IMR-90 (cell line): ENCODE results near the gene NKIRAS1. TPM values are rescaled to one million over a fixed set of nuclear protein-coding genes. Genes with fewer than 3 reads are reported as not detected.

Source experiments
- ATAC-seq: fragments of 200-7000 bp; cut with Tn5 transposase; 2 replicates; pipeline ENCODE4 v1.9.1; 2020; ENCODE audit warnings: low read depth, mild to moderate bottlenecking, moderate library complexity
- BruUV-seq: library from RNA; stranded (reverse); fragments of 400-500 nt; replicated peaks from 2 replicates; lab custom pipeline; 2021; lab: Mats Ljungman, UMichigan
- CTCF ChIA-PET: fragments of 300-600 bp; formaldehyde crosslinking; extraction: SDS; loops from one replicate; lab custom pipeline; 2021; ENCODE audit warnings: antibody characterized with exemption; lab: Yijun Ruan, JAX
- POLR2A ChIA-PET: fragments of 300-600 bp; sonication (Branson Sonifier 250); formaldehyde crosslinking; loops from one replicate; lab custom pipeline; 2022; ENCODE audit warnings: antibody characterized with exemption; ENCODE audit not compliant: unreplicated experiment; lab: Charles Lee
- DNase-seq: peaks from one replicate; pipeline ENCODE4 v3.0.0; 2013
- H2AFZ ChIP-seq: replicated peaks from 2 replicates; pipeline ENCODE3; 2013; ENCODE audit warnings: low read length, mild to moderate bottlenecking; ENCODE audit not compliant: poor library complexity
- H2AK5ac ChIP-seq: 2 replicates; pipeline ENCODE4 v1.6.1; 2013; ENCODE audit warnings: low read depth, low read length, inconsistent platforms
- H2AK9ac ChIP-seq: replicated peaks from 2 replicates; pipeline ENCODE3; 2013; ENCODE audit warnings: mild to moderate bottlenecking, low read depth, low read length, moderate library complexity; ENCODE audit not compliant: poor library complexity
- H2BK120ac ChIP-seq: 2 replicates; pipeline ENCODE4 v1.6.1; 2013; ENCODE audit warnings: low read depth, low read length, inconsistent platforms
- H2BK15ac ChIP-seq: 3 replicates; pipeline ENCODE4 v1.6.1; 2013; ENCODE audit warnings: low read depth, low read length, inconsistent platforms
- H2BK20ac ChIP-seq: 2 replicates; pipeline ENCODE4 v1.6.1; 2013; ENCODE audit warnings: low read depth, mild to moderate bottlenecking, inconsistent platforms, low read length, moderate library complexity
- H2BK5ac ChIP-seq: 2 replicates; pipeline ENCODE4 v1.6.1; 2013; ENCODE audit warnings: mild to moderate bottlenecking, low read depth, low read length, inconsistent platforms; ENCODE audit not compliant: poor library complexity, severe bottlenecking
- H3K14ac ChIP-seq: replicated peaks from 2 replicates; pipeline ENCODE4 v1.6.1; 2013; ENCODE audit warnings: low read depth, low read length, inconsistent platforms
- H3K18ac ChIP-seq: 2 replicates; pipeline ENCODE4 v1.6.1; 2013; ENCODE audit warnings: low read depth, low read length, control low read depth
- H3K23ac ChIP-seq: 2 replicates; pipeline ENCODE4 v1.6.1; 2013; ENCODE audit warnings: low read depth, low read length, inconsistent platforms
- H3K27ac ChIP-seq: 2 replicates; pipeline ENCODE4 v1.5.1; 2013; ENCODE audit warnings: mild to moderate bottlenecking, control low read depth, low read length; ENCODE audit not compliant: insufficient read depth
- H3K27me3 ChIP-seq: 2 replicates; pipeline ENCODE4 v1.6.1; 2013; ENCODE audit warnings: low read length; ENCODE audit not compliant: control insufficient read depth, insufficient read depth
- H3K36me3 ChIP-seq: 2 replicates; pipeline ENCODE4 v1.6.1; 2013; ENCODE audit warnings: low read length, mixed read lengths; ENCODE audit not compliant: control insufficient read depth, insufficient read depth
- H3K4ac ChIP-seq: 2 replicates; pipeline ENCODE4 v1.6.1; 2013; ENCODE audit warnings: low read depth, low read length, inconsistent platforms
- H3K4me1 ChIP-seq: 2 replicates; pipeline ENCODE4 v1.6.1; 2013; ENCODE audit warnings: low read length, mixed read lengths; ENCODE audit not compliant: control insufficient read depth, insufficient read depth
- H3K4me2 ChIP-seq: 2 replicates; pipeline ENCODE4 v1.6.1; 2013; ENCODE audit warnings: low read depth, mild to moderate bottlenecking, control low read depth, low read length, moderate library complexity
- H3K4me3 ChIP-seq: 2 replicates; pipeline ENCODE4 v1.5.1; 2013; ENCODE audit warnings: low read depth, mild to moderate bottlenecking, control low read depth, low read length, moderate library complexity; ENCODE audit not compliant: insufficient read depth
- H3K56ac ChIP-seq: 2 replicates; pipeline ENCODE4 v1.6.1; 2013; ENCODE audit warnings: low read length, inconsistent platforms; ENCODE audit not compliant: insufficient read depth; ENCODE audit errors: extremely low read depth
- H3K79me1 ChIP-seq, 2 experiments: 2 replicates each; pipeline ENCODE4 v1.6.1; 2013; ENCODE audit warnings: low read length in 2 of 2, inconsistent platforms in 1 of 2, low read depth in 1 of 2
- H3K9ac ChIP-seq: 2 replicates; pipeline ENCODE4 v1.6.1; 2013; ENCODE audit warnings: low read depth, low read length, control low read depth
- H3K9me1 ChIP-seq: 2 replicates; pipeline ENCODE4 v1.6.1; 2013; ENCODE audit warnings: low read length, inconsistent platforms; ENCODE audit not compliant: insufficient read depth
- H3K9me3 ChIP-seq: 2 replicates; pipeline ENCODE4 v1.6.1; 2013; ENCODE audit warnings: low read length; ENCODE audit not compliant: control insufficient read depth, insufficient read depth
- H4K20me1 ChIP-seq: 2 replicates; pipeline ENCODE4 v1.6.1; 2013; ENCODE audit warnings: low read length, inconsistent platforms; ENCODE audit not compliant: insufficient read depth
- H4K5ac ChIP-seq: 2 replicates; pipeline ENCODE4 v1.6.1; 2013; ENCODE audit warnings: mild to moderate bottlenecking, low read depth, low read length, control low read depth
- H4K8ac ChIP-seq, 2 experiments: 2 replicates each; pipeline ENCODE4 v1.6.1; 2013; ENCODE audit warnings: low read depth in 2 of 2, low read length in 2 of 2, control low read depth in 1 of 2, inconsistent platforms in 1 of 2
- H4K91ac ChIP-seq: 2 replicates; pipeline ENCODE4 v1.6.1; 2013; ENCODE audit warnings: low read depth, low read length, inconsistent platforms; ENCODE audit not compliant: insufficient read depth
- CTCF ChIP-seq: conservative IDR thresholded peaks from 2 replicates; pipeline ENCODE4 v1.5.1; 2012; ENCODE audit warnings: mild to moderate bottlenecking, low read depth, low read length, improper control_type of control experiment
- SMC3 ChIP-seq: fragments of 150-350 bp; IDR thresholded peaks from 2 replicates; pipeline ENCODE4 v1.6.1; 2016; ENCODE audit warnings: low read depth, mild to moderate bottlenecking, antibody characterized with exemption, low read length, moderate library complexity
- WGBS, 2 experiments: methylation state at CpG; one replicate each; pipeline versions ENCODE4 v1.1.5 to v1.1.7; 2013; ENCODE audit warnings: missing lambda C conversion rate in 2 of 2; ENCODE audit not compliant: insufficient read length in 1 of 2; ENCODE audit errors: extremely low coverage in 2 of 2; 5-methylcytosine and 5-hydroxymethylcytosine counted together
- dilution Hi-C: fragments of 300-500 bp; cut with HindIII; formaldehyde crosslinking; loops from one replicate; pipeline ENCODE4 v1.14.3; 2018; ENCODE audit warnings: low sequenced_read_pairs; ENCODE audit not compliant: unreplicated experiment
- in situ Hi-C: fragments of 300-500 bp; cut with MboI; formaldehyde crosslinking; loops from 3 replicates; pipeline ENCODE4 v1.14.3; 2019; ENCODE audit warnings: low sequenced_read_pairs, inconsistent platforms, mixed read lengths
- intact Hi-C: fragments of 100-400 bp; cut with micrococcal nuclease; formaldehyde crosslinking; loops from 2 replicates; pipeline ENCODE4 v1.10.0; 2022
- polyA plus RNA-seq, 3 experiments: library from polyadenylated mRNA; depleted of rRNA; stranded (reverse); fragments of >200 nt; gene quantifications; 2 replicates each; pipeline ENCODE4 v1.2.3, GENCODE V29; 2012; ENCODE audit warnings: low replicate concordance in 1 of 3
- total RNA-seq: library from RNA; depleted of rRNA; stranded (reverse); fragments of >200 nt; gene quantifications from 2 replicates; pipeline ENCODE4 v1.2.3, GENCODE V29; 2012

NKIRAS1 gene
- total and polyA plus RNA-seq, 2 of the 4 experiments (the other 2 are of a cell fraction): 6.1 to 6.8 TPM

- Histone ChIP-seq H3K79me1 (no peaks in the 10 kb centered on the region), H3K4me2 (no peak overlapping the region), H3K18ac (no peak overlapping the region), H3K9me3 (no peaks in the 10 kb centered on the region), H2AFZ (no peak overlapping the region), H3K27me3 (peaks cover 4% of the 10 kb centered on the region; the same call in 1 of the 2 replicates), H4K20me1 (no peaks in the 10 kb centered on the region), H3K56ac (no peak overlapping the region), H3K4me3 (no peak overlapping the region), H3K36me3 (no peaks in the 10 kb centered on the region), H3K14ac (no peak overlapping the region), H2BK15ac (no peak overlapping the region), H3K4me1 (no peaks in the 10 kb centered on the region), H3K9ac (no peak overlapping the region), H2AK9ac (no peak overlapping the region), H3K23ac (no peak overlapping the region), H3K27ac (no peak overlapping the region), H2BK120ac (no peak overlapping the region), H3K9me1 (0 out of 2 replicates have a peak, but pooled peaks cover 4% of the 10 kb centered on the region), H4K8ac (no peak overlapping the region), H4K91ac (no peak overlapping the region), H2BK5ac (no peak overlapping the region), H2BK20ac (no peak overlapping the region), H4K5ac (no peak overlapping the region), H2AK5ac (no peak overlapping the region), H3K4ac (no peak overlapping the region)
- in situ Hi-C loops: no loop called here
- no TSS peak for BruUV-seq
- no CpG with 5 or more reads among the region's 4 CpGs for WGBS, 2 experiments
- ChIA-PET POLR2A (no interaction called here), CTCF (no interaction called here)
- no peak for ATAC-seq
- dilution Hi-C loops: no loop called here
- intact Hi-C loops: no loop called here
- DNase-seq: no peak
- TF ChIP-seq CTCF (no peak), SMC3 (no peak)
Measured at GRCh38 chr3:23932571-23932970, 15.8 kb upstream of the NKIRAS1 start.
